GM12878 (cell line): ENCODE data around the gene DOCK1. TPM values are rescaled to one million over a fixed set of nuclear protein-coding genes. Genes with fewer than 3 reads are reported as not detected.

Source experiments
- ATAC-seq: fragments of 200-7000 bp; cut with Tn5 transposase; 3 replicates; pipeline ENCODE4 v1.9.1; 2020; ENCODE audit warnings: mild to moderate bottlenecking, moderate library complexity
- BruUV-seq: library from RNA; stranded (reverse); fragments of 400-500 nt; replicated peaks from 2 replicates; lab custom pipeline; 2021; lab: Mats Ljungman, UMichigan
- CTCF ChIA-PET: fragments of 300-600 bp; sonication (Branson Sonifier 250); formaldehyde crosslinking; extraction: SDS; loops from one replicate; lab custom pipeline; 2021; ENCODE audit warnings: inconsistent platforms; lab: Yijun Ruan, JAX
- POLR2A ChIA-PET: fragments of 350-600 bp; formaldehyde crosslinking; extraction: SDS; loops from one replicate; lab custom pipeline; 2021; ENCODE audit warnings: inconsistent platforms; lab: Charles Lee
- RAD21 ChIA-PET: fragments of 300-600 bp; sonication (Branson Sonifier 250); formaldehyde crosslinking; loops from one replicate; lab custom pipeline; 2023; ENCODE audit warnings: antibody characterized with exemption; ENCODE audit not compliant: unreplicated experiment; lab: Charles Lee
- SMC1A ChIA-PET: fragments of 300-600 bp; sonication (Branson Sonifier 250); formaldehyde crosslinking; loops from one replicate; lab custom pipeline; 2023; ENCODE audit not compliant: unreplicated experiment, uncharacterized antibody; lab: Charles Lee
- DNase-seq: peaks from one replicate; pipeline ENCODE4 v3.0.0-alpha.2; 2011; ENCODE audit warnings: low read depth, low spot score
- FAIRE-seq: peaks from 3 replicates; lab custom pipeline; 2011; peaks lifted over from hg19 to GRCh38; lab: Jason Lieb, UNC
- H2AFZ ChIP-seq: 2 replicates; pipeline ENCODE4 v1.6.0; 2011; ENCODE audit warnings: low read depth, low read length, control low read depth; ENCODE audit not compliant: control insufficient read depth
- H3K27ac ChIP-seq: 2 replicates; pipeline ENCODE4 v1.5.1; 2011; ENCODE audit warnings: control low read depth; ENCODE audit not compliant: control insufficient read depth, insufficient read depth
- H3K27me3 ChIP-seq, 2 experiments: replicated peaks in 1 of 2; 2 replicates each; pipeline versions ENCODE4 v1.6.0 to v1.6.1; 2011; ENCODE audit warnings: low read length in 1 of 2; ENCODE audit not compliant: control insufficient read depth in 2 of 2, insufficient read depth in 2 of 2
- H3K36me3 ChIP-seq, 2 experiments: 2 replicates each; pipeline ENCODE4 v1.5.1; 2011; ENCODE audit warnings: low read length in 1 of 2; ENCODE audit not compliant: control insufficient read depth in 2 of 2, insufficient read depth in 2 of 2
- H3K4me1 ChIP-seq: 2 replicates; pipeline ENCODE4 v1.6.1; 2011; ENCODE audit warnings: mild to moderate bottlenecking, low read length, moderate library complexity, mixed read lengths; ENCODE audit not compliant: control insufficient read depth, insufficient read depth
- H3K4me2 ChIP-seq: 2 replicates; pipeline ENCODE4 v1.6.0; 2011; ENCODE audit warnings: control low read depth; ENCODE audit not compliant: control insufficient read depth, insufficient read depth
- H3K4me3 ChIP-seq: fragments of 200-600 bp; sonication (generic); 2 replicates; pipeline ENCODE4 v1.5.1; 2016
- H3K79me2 ChIP-seq: 2 replicates; pipeline ENCODE4 v1.6.0; 2011; ENCODE audit warnings: low read length; ENCODE audit not compliant: control insufficient read depth, insufficient read depth
- H3K9ac ChIP-seq: 2 replicates; pipeline ENCODE4 v1.8.0; 2011; ENCODE audit warnings: low read length, control low read depth, mixed read lengths; ENCODE audit not compliant: control insufficient read depth, insufficient read depth
- H3K9me3 ChIP-seq: replicated peaks from 3 replicates; pipeline ENCODE4 v1.5.1; 2011; ENCODE audit warnings: mild to moderate bottlenecking, low read length; ENCODE audit not compliant: control insufficient read depth, insufficient read depth
- H4K20me1 ChIP-seq: 2 replicates; pipeline ENCODE4 v1.6.0; 2011; ENCODE audit not compliant: control insufficient read depth, insufficient read depth
- CREB1 ChIP-seq: IDR thresholded peaks from 2 replicates; pipeline ENCODE4 v1.6.1; 2012; ENCODE audit warnings: low read depth, mild to moderate bottlenecking, inconsistent platforms
- ELK1 ChIP-seq: IDR thresholded peaks from 2 replicates; pipeline ENCODE4 v1.6.1; 2012; ENCODE audit warnings: low read depth, low read length, improper control_type of control experiment
- FOS ChIP-seq: IDR thresholded peaks from 3 replicates; pipeline ENCODE4 v1.6.1; 2011; ENCODE audit warnings: borderline replicate concordance; ENCODE audit not compliant: insufficient read length; ENCODE audit errors: extremely low read depth
- FOXK2 ChIP-seq: fragments of 450-650 bp; IDR thresholded peaks from 2 replicates; pipeline ENCODE4 v1.6.1; 2017; ENCODE audit warnings: mild to moderate bottlenecking, moderate library complexity
- NBN ChIP-seq: fragments of 450-650 bp; IDR thresholded peaks from 2 replicates; pipeline ENCODE4 v1.6.1; 2016
- NFIC ChIP-seq: IDR thresholded peaks from 2 replicates; pipeline ENCODE4 v1.6.1; 2012; ENCODE audit warnings: low read depth, mild to moderate bottlenecking, inconsistent platforms, low read length, moderate library complexity
- NFYB ChIP-seq: IDR thresholded peaks from 2 replicates; pipeline ENCODE4 v1.6.1; 2011; ENCODE audit warnings: low read depth, mild to moderate bottlenecking, low read length, improper control_type of control experiment, moderate library complexity; ENCODE audit not compliant: insufficient read depth
- SUPT20H ChIP-seq: IDR thresholded peaks from 2 replicates; pipeline ENCODE4 v1.6.1; 2011; ENCODE audit warnings: low read depth, mild to moderate bottlenecking, low read length, moderate library complexity, borderline replicate concordance; ENCODE audit not compliant: control insufficient read depth
- ZNF207 ChIP-seq: fragments of 450-650 bp; IDR thresholded peaks from 2 replicates; pipeline ENCODE4 v1.6.1; 2014; ENCODE audit warnings: antibody characterized with exemption, mild to moderate bottlenecking, borderline replicate concordance
- ZNF622 ChIP-seq: fragments of 450-650 bp; IDR thresholded peaks from 2 replicates; pipeline ENCODE4 v1.6.1; 2017; ENCODE audit warnings: mild to moderate bottlenecking, inconsistent platforms
- WGBS: methylation state at CpG from one replicate; pipeline ENCODE4 v1.1.6; 2016; ENCODE audit warnings: low lambda C conversion rate; ENCODE audit not compliant: insufficient replicate concordance, insufficient coverage; ENCODE audit errors: missing lambda C conversion rate; 5-methylcytosine and 5-hydroxymethylcytosine counted together
- in situ Hi-C: fragments of 300-500 bp; cut with MboI; formaldehyde crosslinking; loops from 9 replicates; pipeline ENCODE4 v1.14.3; 2018; ENCODE audit warnings: mixed read lengths
- intact Hi-C: fragments of 100-400 bp; cut with micrococcal nuclease; formaldehyde crosslinking; loops from one replicate; pipeline ENCODE4 v1.14.2; 2022; ENCODE audit not compliant: unreplicated experiment
- polyA plus RNA-seq, 11 experiments: library from polyadenylated mRNA; depleted of rRNA in 4 of 11; unstranded in 6 of 11; stranded (reverse) in 5 of 11; fragments of >200 nt; fragmentation: Nextera tagmentation in 4 of 11; fragmentation: Illumina TruSeq in 1 of 11; extraction: Ambion mirVana in 4 of 11; extraction: Trizol in 1 of 11; gene quantifications; 1 replicate in 1 of 11; 2 replicates in 10 of 11; pipeline versions ENCODE4 v1.2.1 to v1.2.3, GENCODE V29; 2011 to 2016; ENCODE audit warnings: inconsistent platforms in 2 of 11, missing spikeins in 2 of 11, low read depth in 1 of 11
- total RNA-seq, 4 experiments: library from RNA; depleted of rRNA in 3 of 4; stranded (reverse); fragments of >200 nt in 3 of 4; fragmentation: Illumina TruSeq in 1 of 4; extraction: Trizol in 1 of 4; gene quantifications; 2 replicates each; pipeline versions ENCODE4 v1.2.1 to v1.2.3, GENCODE V29; 2013 to 2021
- TF ChIP-seq, protein P1 (sequence below): fragments of 450-650 bp; IDR thresholded peaks from 2 replicates; pipeline ENCODE4 v1.6.1; 2017; ENCODE audit warnings: low read depth, mild to moderate bottlenecking, moderate library complexity

DOCK1 gene
- total and polyA plus RNA-seq, 10 of the 15 experiments (the other 5 are each of a cell fraction or from before 2014, with no cell fraction given) = 0.05 to 0.18 TPM; not detected in 8

GRCh38 chr10:126928274-126928673 lies 23.0 kb downstream of the DOCK1 start:
- ATAC-seq = no peak
- Histone ChIP-seq H4K20me1 (no peaks in the 10 kb centered on the region), H3K9me3 (no peaks in the 10 kb centered on the region; the same call in 2 of the 3 replicates), H3K27ac (no peak overlapping the region), H3K4me2 (no peak overlapping the region), H3K4me1 (no peaks in the 10 kb centered on the region), H3K27me3 (no peaks in the 10 kb centered on the region), H2AFZ (no peak overlapping the region), H3K9ac (no peak overlapping the region), H3K79me2 (no peaks in the 10 kb centered on the region), H3K36me3 (no peaks in the 10 kb centered on the region), H3K4me3 (no peak overlapping the region)
- RAD21 ChIA-PET = no interaction called here
- POLR2A ChIA-PET = no interaction called here
- BruUV-seq = no TSS peak
- intact Hi-C loops = no loop called here
- WGBS = 59% methylated on average over 7 of the region's 7 CpGs
- no peak for DNase-seq
- CTCF ChIA-PET = no interaction called here
- in situ Hi-C loops = no loop called here
- no peak for TF ChIP-seq CREB1
- TF ChIP-seq FOS = no peak
- TF ChIP-seq NFIC = no peak
- TF ChIP-seq ZNF622 = no peak
- no peak for TF ChIP-seq NBN
- no peak for TF ChIP-seq ELK1
- TF ChIP-seq SUPT20H = no peak
- no peak for TF ChIP-seq FOXK2
- no peak for TF ChIP-seq NFYB
- TF ChIP-seq ZNF207 = no peak
- TF ChIP-seq, protein P1, sequence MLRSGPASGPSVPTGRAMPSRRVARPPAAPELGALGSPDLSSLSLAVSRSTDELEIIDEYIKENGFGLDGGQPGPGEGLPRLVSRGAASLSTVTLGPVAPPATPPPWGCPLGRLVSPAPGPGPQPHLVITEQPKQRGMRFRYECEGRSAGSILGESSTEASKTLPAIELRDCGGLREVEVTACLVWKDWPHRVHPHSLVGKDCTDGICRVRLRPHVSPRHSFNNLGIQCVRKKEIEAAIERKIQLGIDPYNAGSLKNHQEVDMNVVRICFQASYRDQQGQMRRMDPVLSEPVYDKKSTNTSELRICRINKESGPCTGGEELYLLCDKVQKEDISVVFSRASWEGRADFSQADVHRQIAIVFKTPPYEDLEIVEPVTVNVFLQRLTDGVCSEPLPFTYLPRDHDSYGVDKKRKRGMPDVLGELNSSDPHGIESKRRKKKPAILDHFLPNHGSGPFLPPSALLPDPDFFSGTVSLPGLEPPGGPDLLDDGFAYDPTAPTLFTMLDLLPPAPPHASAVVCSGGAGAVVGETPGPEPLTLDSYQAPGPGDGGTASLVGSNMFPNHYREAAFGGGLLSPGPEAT = no peak
- no peak for FAIRE-seq
- SMC1A ChIA-PET = no interaction called here
